Left lung (tissue), 10 donors: Measurements from ENCODE around the gene UROS. TPM values are rescaled to one million over a fixed set of nuclear protein-coding genes. Genes with fewer than 3 reads are reported as not detected.

Experiments used
- ATAC-seq: fragments of 200-7000 bp; cut with Tn5 transposase; one replicate; pipeline ENCODE4 v1.9.1; 2020; ENCODE audit warnings: moderate library complexity
- DNase-seq, 4 donors: peaks; one replicate each; pipeline ENCODE4 v3.0.0-alpha.2; 2013 to 2020
- H3K27ac ChIP-seq, 2 donors: fragments of 200-600 bp; sonication (generic) in 1 of 2; one replicate each; pipeline versions ENCODE4 v1.5.0 to v1.8.0; 2020 to 2021
- H3K27me3 ChIP-seq, 2 donors: fragments of 200-600 bp; sonication (generic) in 1 of 2; one replicate each; pipeline versions ENCODE4 v1.5.0 to v1.8.0; 2020 to 2021
- H3K36me3 ChIP-seq, 2 donors: fragments of 200-600 bp; sonication (generic) in 1 of 2; one replicate each; pipeline versions ENCODE4 v1.5.0 to v1.8.0; 2020 to 2021
- H3K4me1 ChIP-seq, 2 donors: fragments of 200-600 bp; one replicate each; pipeline ENCODE4 v1.8.0; 2021
- H3K4me3 ChIP-seq, 2 donors: fragments of 200-600 bp; sonication (generic) in 1 of 2; one replicate each; pipeline versions ENCODE4 v1.5.0 to v1.8.0; 2020 to 2021; ENCODE audit warnings: mild to moderate bottlenecking in 1 of 2
- H3K9me3 ChIP-seq, 2 donors: fragments of 200-600 bp; sonication (generic) in 1 of 2; one replicate each; pipeline versions ENCODE4 v1.5.0 to v1.8.0; 2020 to 2021
- CTCF ChIP-seq, 2 donors: fragments of 200-600 bp; sonication (generic) in 1 of 2; IDR thresholded peaks; one replicate each; pipeline versions ENCODE4 v1.5.0 to v1.8.0; 2021; ENCODE audit warnings: antibody characterized with exemption in 2 of 2
- intact Hi-C, 2 donors: fragments of 100-400 bp; cut with DNase I; formaldehyde crosslinking; loops; one replicate each; pipeline versions ENCODE4 v1.11.2 to v1.14.2; 2022
- polyA plus RNA-seq, 6 donors: library from polyadenylated mRNA; unstranded; fragments of 120-200 nt; gene quantifications; one replicate each; pipeline ENCODE4 v1.2.1, GENCODE V29; 2013; ENCODE audit not compliant: insufficient read length in 6 of 6
- total RNA-seq, 2 donors: library from RNA; stranded (reverse); fragmentation: NEBNext Ultra II Directional; extraction: Animal tissue kit (Norgen Biotek cat#: 25700); gene quantifications; one replicate each; pipeline ENCODE4 v1.2.1, GENCODE V29; 2021
- donor health status: DM: no; HTN: yes; CAD: no.
- donor health status: DM: no; HTN: no; CAD: no.

The UROS gene
- total and polyA plus RNA-seq, 8 donors: 42.0 to 73.0 (median 67.0) TPM

GRCh38 chr10:125795637-125796190 lies 27.3 kb downstream of the UROS start:
- Histone ChIP-seq H3K9me3 (no peaks in the 10 kb centered on the region), H3K4me3 (no peak overlapping the region), H3K27me3 (no peaks in the 10 kb centered on the region), H3K36me3 (peaks cover 0 to 72% of the 10 kb centered on the region in 2 donors), H3K27ac (no peak overlapping the region), H3K4me1 (no peaks in the 10 kb centered on the region)
- no peak for TF ChIP-seq CTCF (IDR thresholded peaks at IDR 0.05)
- DNase-seq (no peak), ATAC-seq (no peak)
- intact Hi-C loops: no loop called here

GRCh38 chr10:125795128-125795527 lies 27.9 kb downstream of the UROS start:
- Histone ChIP-seq H3K36me3 (peaks cover 0 to 71% of the 10 kb centered on the region in 2 donors), H3K4me3 (no peak overlapping the region), H3K27me3 (no peaks in the 10 kb centered on the region), H3K9me3 (no peaks in the 10 kb centered on the region), H3K27ac (no peak overlapping the region), H3K4me1 (no peaks in the 10 kb centered on the region)
- no peak for ATAC-seq
- intact Hi-C loops: no loop called here
- no peak for DNase-seq
- TF ChIP-seq CTCF (IDR thresholded peaks at IDR 0.05): no peak

- H3K27ac ChIP-seq: no peak overlapping the region
- DNase-seq (peak in 1 of 4 donors; percentile 50), ATAC-seq (no peak)
- H3K27me3 ChIP-seq: no peaks in the 10 kb centered on the region
- intact Hi-C loops: no loop called here
- H3K4me3 ChIP-seq: no peak overlapping the region
- peaks cover 0 to 82% of the 10 kb centered on the region in 2 donors for H3K36me3 ChIP-seq
- H3K9me3 ChIP-seq: no peaks in the 10 kb centered on the region
- H3K4me1 ChIP-seq: no peaks in the 10 kb centered on the region
- TF ChIP-seq CTCF (IDR thresholded peaks at IDR 0.05): no peak
Observed at GRCh38 chr10:125792342-125793300, 30.4 kb downstream of the UROS start.

GRCh38 chr10:125788156-125789034 lies 34.7 kb downstream of the UROS start:
- Histone ChIP-seq H3K27ac (no peak overlapping the region), H3K27me3 (no peaks in the 10 kb centered on the region), H3K36me3 (peaks cover 0 to 41% of the 10 kb centered on the region in 2 donors), H3K4me1 (no peaks in the 10 kb centered on the region), H3K4me3 (no peak overlapping the region), H3K9me3 (no peaks in the 10 kb centered on the region)
- DNase-seq (peak in 1 of 4 donors; percentile 74), ATAC-seq (no peak)
- TF ChIP-seq CTCF (IDR thresholded peaks at IDR 0.05): no peak
- intact Hi-C loops: no loop called here
